NCI-H748 (cell line): Measurements from ENCODE around the gene SLC25A21.
"Not testable (repeated sequence)": the region's sequence is repeated elsewhere in the genome, so short reads cannot be mapped to it uniquely, and the experiment has no call there.

Experiments
- DNase-seq: peaks from one replicate; lab custom pipeline; 2025; ENCODE audit not compliant: unreplicated experiment; lab: John Stamatoyannopoulos, UW

The SLC25A21 gene

GRCh38 chr14:37090026-37090425 is 82.4 kb downstream of the SLC25A21 start:
- DNase-seq: no peak

- no peak for DNase-seq
These were observed 83.0 kb downstream of the SLC25A21 start for GRCh38 chr14:37089410-37089809.

GRCh38 chr14:37088356-37089215 is 83.8 kb downstream of the SLC25A21 start:
- DNase-seq: no peak

GRCh38 chr14:37087520-37087919 is 84.9 kb downstream of the SLC25A21 start:
- DNase-seq: no peak

GRCh38 chr14:37083599-37083998 is 88.8 kb downstream of the SLC25A21 start:
- DNase-seq: no peak

- no peak for DNase-seq
These were observed 90.0 kb downstream of the SLC25A21 start for GRCh38 chr14:37082449-37082848.

- DNase-seq: no peak
These were observed 90.5 kb downstream of the SLC25A21 start for GRCh38 chr14:37081856-37082255.

GRCh38 chr14:37081218-37081617 is 91.2 kb downstream of the SLC25A21 start:
- no peak for DNase-seq

GRCh38 chr14:37078131-37078530 is 94.3 kb downstream of the SLC25A21 start:
- no peak for DNase-seq

DNA sequence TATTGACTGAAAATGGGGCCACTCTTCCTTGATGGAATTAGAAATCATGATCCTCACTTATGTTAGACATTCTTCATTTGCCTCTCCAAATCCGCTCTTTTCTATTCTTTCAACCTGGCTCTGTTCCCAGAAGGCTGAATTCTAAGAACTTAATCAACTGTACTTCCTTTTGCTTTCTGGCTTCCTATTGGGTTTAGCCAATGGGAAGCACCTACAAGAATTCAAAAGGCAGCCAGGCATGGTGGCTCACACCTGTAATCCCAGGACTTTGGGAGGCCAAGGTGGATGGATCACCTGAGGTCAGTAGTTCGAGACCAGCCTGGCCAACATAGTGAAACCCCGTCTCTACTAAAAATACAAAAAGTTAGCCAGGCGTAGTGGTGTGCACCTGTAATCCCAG is 98.1 kb downstream of the SLC25A21 start:
- DNase-seq: not testable (repeated sequence)

DNA sequence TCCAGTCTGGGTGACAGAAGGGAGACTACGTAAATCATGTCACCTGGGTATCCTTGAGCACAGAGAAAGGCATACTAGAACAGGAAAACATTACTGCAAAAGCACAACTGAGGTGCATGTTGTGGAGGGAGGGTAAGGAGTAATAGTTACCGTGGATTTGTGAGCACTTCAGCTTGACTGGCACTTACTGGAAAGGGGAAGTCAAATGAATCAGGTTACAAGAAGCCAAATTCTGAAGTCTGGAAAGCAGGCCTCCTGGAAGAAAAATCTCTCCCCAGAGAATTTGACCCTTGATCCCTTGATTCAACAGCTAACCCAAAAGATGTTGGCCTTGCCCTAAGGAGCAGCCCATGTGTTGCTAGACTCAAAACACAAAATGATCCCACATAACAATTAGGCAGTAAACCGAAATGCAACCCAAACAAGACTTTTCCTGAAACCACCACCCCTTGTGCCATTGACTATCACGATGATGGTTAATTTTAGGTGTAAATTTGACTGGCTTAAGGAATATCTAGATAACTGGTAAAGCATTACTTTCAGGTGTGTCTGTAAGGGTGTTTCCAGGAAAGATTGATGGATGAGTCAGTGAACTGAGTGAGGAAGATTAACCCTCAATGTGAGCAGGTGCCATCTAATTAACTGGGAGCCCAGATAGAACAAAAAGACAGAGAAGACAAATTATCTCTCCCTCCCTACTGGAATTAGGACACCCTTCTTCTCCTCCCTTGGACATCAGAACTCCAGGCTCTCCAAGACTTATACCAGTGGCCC is 108.8 kb downstream of the SLC25A21 start:
- no peak for DNase-seq

GRCh38 chr14:37062191-37062803 is 110.1 kb downstream of the SLC25A21 start:
- no peak for DNase-seq

- DNase-seq: no peak
These were observed 110.7 kb downstream of the SLC25A21 start for GRCh38 chr14:37061697-37062096.

GRCh38 chr14:37060496-37061260 is 111.7 kb downstream of the SLC25A21 start:
- peak; percentile 10 for DNase-seq

DNA sequence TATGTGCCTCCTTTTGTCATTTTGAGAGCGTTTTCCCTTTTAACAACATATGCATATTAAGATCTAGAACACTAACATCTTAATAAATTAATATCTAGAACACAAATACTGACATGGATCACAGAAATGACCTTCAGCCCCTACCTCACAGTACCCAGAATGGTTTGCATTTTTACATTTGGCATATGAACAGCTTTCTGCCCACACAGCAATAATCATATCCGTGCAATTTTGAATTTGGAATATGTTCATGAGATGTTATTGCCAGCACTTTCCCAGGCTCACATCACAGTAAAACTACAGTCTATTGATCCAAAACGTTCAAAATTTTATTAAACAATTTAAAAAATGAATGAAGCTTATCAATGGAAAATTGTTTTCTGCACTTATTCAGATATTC is 114.6 kb downstream of the SLC25A21 start:
- DNase-seq: no peak

DNA sequence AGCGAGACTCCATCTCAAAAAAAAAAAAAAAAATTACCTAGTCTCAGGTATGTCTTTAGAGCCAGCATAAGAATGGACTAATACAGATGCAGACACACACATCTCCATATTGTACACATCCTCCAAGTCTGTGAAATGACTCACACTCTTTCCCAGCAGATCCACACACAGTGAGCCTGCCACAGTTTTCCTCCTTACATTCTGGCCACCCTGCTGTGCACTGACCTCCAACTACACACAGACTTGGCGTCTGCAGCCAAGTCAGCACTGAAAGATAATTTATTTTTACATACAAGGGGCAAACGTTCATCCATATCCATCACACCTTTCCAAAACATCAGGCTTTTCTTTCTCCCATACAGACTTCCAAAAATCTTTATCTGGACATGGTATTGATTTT is 115.9 kb downstream of the SLC25A21 start:
- DNase-seq: no peak

DNA sequence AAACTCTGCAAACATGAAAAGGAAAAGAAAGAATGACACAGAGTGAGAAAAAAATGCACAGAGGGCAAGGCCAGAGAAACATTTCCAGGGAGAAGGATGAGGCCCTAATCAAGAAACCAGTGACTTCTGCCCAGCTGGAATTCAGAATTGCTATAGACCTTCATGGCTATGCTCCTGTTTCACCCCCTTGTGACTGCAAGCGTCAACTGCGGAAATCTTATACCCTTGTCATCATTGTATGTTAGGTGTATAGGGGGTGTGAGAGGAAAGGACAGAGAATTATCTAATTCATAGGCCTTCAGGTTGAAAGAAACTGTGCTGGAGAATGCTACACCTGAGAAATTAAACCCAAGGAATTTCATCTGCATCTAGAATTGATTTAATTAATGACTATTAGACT is 117.5 kb downstream of the SLC25A21 start:
- no peak for DNase-seq

DNA sequence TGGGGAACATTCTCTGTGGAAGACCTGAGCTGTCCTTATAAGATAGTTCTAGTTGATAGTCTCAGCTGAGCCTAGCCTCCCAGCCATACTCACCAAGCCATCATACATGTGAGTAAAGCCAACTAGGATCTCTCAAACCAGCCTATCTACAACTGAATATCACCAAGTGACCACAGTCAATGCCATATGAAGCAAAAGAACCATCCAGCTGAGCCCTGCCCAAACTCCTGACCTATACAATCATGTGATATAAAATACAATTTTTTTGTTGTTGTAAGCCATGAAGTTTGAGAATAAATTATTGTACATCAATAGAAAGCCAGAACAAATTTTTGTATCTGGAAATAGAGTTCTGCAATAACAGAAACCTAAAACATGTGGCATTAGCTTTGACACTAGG is 118.3 kb downstream of the SLC25A21 start:
- no peak for DNase-seq

- peak; percentile 17 for DNase-seq
These were observed 120.7 kb downstream of the SLC25A21 start for GRCh38 chr14:37051680-37052079.

GRCh38 chr14:37051153-37051552 is 121.3 kb downstream of the SLC25A21 start:
- DNase-seq: no peak

DNA sequence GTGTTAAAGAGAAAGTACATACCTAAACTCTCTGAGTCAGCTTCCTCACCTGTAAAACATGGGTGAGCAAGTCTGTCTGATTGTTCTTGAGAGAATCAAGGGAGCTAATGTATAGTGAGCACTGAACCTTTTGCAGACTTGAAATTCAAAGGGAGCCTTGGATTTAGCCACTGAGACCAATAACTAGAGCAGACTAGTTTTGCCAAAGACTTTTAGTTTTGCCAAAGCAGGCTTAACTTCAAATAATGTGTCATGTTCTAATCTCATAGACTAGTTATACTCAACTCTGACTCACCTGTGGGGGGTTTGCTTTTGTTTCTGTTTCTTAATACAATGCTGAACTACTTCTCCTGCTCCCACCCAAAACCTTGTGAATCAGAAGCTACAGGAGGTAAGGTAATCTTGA is 123.7 kb downstream of the SLC25A21 start:
- DNase-seq: no peak
